ENCODE results near the gene NFX1.

Gene NFX1

DNA sequence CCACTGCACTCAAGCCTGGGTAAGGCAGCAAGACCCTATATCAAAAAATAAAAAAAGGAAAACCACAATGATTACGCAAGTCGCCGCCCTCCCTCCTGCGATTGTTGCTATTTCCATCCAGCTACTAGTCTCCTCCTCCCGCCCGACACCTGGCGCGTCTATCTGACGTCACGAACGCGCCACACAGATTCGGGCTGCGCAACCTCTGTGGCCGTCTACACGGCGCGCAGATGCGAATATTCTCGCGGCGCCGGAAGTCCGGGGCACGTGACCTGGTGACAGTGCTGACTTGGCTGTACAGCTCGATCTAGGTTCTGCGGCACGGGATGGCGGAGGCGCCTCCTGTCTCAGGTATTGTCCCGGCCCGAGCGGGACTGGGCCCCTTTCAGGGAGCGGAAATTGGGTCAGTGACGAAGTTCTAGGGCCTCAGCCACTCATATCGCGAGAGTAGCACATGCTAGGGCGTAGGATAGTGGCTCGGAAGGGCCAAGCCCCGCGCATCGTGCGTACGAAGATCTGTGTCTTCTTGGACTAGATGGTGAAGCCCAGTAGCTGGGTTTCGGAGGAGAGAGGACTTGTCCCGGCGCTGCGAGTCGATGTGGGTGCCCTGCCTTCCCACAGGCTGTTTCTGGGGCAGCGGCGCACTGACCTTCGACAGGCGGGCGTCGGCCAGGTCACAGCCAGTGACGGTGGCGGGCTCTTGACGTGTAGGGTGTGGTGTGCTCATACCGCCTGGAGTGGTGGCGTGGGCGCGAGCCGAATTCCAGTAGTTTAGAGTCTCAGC lies at the start of gene NFX1:
Gene NFX1 (plus strand): TSS at position 270 of the 784 bp plus-strand sequence. CDS start 57 bp downstream, at position 327.
- peak within 1 kb of the TSS; percentile 97 for H3K4me3 ChIP-seq (replicated peaks; ENCODE audit: low read depth, low read length)
- TF ChIP-seq, protein P1, sequence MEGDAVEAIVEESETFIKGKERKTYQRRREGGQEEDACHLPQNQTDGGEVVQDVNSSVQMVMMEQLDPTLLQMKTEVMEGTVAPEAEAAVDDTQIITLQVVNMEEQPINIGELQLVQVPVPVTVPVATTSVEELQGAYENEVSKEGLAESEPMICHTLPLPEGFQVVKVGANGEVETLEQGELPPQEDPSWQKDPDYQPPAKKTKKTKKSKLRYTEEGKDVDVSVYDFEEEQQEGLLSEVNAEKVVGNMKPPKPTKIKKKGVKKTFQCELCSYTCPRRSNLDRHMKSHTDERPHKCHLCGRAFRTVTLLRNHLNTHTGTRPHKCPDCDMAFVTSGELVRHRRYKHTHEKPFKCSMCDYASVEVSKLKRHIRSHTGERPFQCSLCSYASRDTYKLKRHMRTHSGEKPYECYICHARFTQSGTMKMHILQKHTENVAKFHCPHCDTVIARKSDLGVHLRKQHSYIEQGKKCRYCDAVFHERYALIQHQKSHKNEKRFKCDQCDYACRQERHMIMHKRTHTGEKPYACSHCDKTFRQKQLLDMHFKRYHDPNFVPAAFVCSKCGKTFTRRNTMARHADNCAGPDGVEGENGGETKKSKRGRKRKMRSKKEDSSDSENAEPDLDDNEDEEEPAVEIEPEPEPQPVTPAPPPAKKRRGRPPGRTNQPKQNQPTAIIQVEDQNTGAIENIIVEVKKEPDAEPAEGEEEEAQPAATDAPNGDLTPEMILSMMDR (IDR thresholded peaks at IDR 0.05; ENCODE audit: low read depth, low read length, missing control alignments): no peak
- peak; percentile 94 for DNase-seq (ENCODE audit: extremely low read depth, low read depth)

DNA sequence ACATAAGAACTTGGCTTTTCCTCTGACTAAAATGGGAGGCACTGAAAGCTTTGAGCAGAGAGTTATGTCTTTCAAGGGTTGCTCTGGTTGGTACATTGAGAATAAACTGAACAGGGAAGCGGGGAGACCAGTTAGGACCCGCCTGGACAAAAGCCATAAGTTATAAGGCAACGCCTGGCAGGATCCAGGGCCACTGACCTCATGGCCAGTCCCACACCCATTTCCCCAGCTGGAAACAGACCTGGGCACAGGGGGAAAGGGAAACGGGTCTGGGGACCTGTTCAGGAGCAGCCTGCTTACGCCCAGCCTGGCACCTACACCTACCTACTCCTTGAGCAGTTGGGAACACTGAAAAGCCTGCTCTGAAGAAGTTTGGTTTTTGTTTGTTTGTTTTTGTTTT lies 49.0 kb upstream of the NFX1 start:
- no peak overlapping the region for H3K4me3 ChIP-seq (replicated peaks; ENCODE audit: low read depth, low read length)
- DNase-seq (ENCODE audit: extremely low read depth, low read depth): no peak
- TF ChIP-seq, protein P1 (IDR thresholded peaks at IDR 0.05; ENCODE audit: low read depth, low read length, missing control alignments): no peak

DNA sequence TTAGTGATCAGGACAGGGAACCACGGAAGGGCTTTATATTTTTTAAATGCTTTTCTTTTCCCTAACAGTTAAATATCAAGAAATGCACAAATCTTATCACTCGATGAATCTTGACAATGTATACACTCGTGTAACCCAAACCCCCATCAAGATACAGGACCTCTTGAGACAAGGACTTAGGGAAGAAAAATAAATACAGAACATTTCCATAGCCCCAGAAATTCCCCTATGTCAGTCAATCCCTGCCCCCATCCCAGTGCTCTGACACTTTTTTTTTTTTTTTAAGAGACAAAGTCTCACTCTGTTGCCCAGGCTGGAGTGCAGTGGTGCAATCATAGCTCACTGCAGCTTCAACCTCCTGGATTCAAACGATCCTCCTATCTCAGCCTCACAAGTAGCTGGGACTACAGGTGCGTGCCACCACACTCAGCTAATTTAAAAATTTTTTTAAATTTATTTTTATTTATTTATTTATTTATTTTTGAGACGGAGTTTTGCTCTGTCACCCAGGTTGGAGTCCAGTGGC lies 47.6 kb upstream of the NFX1 start:
- TF ChIP-seq, protein P1 (IDR thresholded peaks at IDR 0.05; ENCODE audit: low read depth, low read length, missing control alignments): no peak
- DNase-seq (ENCODE audit: extremely low read depth, low read depth): no peak
- no peak overlapping the region for H3K4me3 ChIP-seq (replicated peaks; ENCODE audit: low read depth, low read length)

DNA sequence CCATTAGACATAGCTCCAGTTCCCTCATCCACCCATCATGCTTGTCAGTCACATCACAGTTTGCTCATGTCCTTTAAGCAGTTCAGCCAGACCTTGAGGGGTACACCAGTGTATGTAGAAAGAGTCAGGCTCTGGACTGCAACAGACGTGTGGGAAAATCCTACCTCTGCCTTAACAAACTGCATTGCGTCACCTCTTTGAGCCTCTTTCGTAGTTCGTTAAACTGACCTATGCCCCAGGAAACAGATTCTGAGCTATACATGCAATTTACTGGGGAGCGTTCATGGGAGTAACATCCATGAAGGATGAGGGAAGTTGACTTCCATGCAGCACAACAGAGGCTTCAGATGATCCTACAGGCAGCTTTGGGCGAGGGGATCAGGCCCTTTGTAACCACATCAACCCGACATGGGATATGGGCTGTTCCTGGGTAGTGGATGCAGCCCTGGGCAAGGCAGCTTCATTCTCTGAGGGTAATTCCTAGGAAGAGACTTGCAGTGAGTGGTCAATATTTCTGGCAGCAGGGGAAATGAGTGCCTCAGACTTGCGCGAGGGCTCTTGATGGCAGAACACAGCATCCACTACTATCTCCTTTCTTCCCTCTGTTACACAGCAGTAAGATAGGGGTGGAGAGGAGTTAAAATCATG lies 46.1 kb upstream of the NFX1 start:
- TF ChIP-seq, protein P1 (IDR thresholded peaks at IDR 0.05; ENCODE audit: low read depth, low read length, missing control alignments): no peak
- H3K4me3 ChIP-seq (replicated peaks; ENCODE audit: low read depth, low read length): no peak overlapping the region
- DNase-seq (ENCODE audit: extremely low read depth, low read depth): no peak

DNA sequence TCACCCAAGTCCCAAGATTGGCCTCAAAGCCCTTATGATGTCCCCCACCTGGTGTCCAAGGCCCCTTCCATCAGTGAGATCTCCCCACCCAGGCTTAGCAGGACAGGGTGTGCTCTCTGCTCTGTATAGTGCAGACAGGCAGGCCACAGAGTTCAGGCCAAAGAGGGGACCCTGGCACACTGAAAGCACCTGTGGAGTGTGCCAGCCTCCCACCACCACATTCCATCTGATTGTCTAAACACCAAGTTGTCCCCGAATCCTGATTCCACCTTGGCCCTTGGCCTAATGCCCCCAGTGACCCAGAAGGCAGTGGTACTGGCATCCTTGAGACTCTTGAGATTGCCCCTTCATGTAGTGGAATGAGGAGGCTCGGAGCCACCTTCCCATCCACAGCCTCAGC lies 45.0 kb upstream of the NFX1 start:
- DNase-seq (ENCODE audit: extremely low read depth, low read depth): no peak
- H3K4me3 ChIP-seq (replicated peaks; ENCODE audit: low read depth, low read length): no peak overlapping the region
- TF ChIP-seq, protein P1 (IDR thresholded peaks at IDR 0.05; ENCODE audit: low read depth, low read length, missing control alignments): no peak

DNA sequence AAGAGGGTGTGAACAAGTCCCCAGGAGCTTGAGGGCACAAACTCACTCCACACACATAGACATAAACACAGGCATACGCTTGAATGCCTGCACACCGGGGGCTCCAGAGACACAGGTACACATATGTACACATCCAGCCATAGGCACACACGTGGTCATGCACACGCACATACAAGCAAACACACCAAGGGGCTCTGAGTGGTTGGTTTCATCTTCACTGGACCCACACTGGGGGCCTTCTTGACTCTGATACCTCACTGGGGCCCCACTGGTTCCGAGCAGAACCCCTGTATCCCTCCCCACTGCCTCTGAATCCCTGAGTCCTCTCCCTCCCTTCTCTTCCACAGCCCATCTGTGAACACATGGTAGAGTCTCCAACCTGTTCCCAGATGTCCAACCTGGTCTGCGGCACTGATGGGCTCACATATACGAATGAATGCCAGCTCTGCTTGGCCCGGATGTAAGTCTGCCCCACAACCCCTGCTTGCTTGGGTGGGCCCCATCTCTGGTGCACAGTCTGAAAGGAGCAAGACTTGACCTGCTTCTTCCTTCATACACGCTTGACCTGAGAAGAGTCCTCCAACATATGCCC lies 44.0 kb upstream of the NFX1 start:
- TF ChIP-seq, protein P1 (IDR thresholded peaks at IDR 0.05; ENCODE audit: low read depth, low read length, missing control alignments): no peak

More for the DNA sequence above, 44.0 kb upstream of the NFX1 start:
- DNase-seq (ENCODE audit: extremely low read depth, low read depth): no peak
- H3K4me3 ChIP-seq (replicated peaks; ENCODE audit: low read depth, low read length): no peak overlapping the region

All from HFF-Myc (cell line).